ENCODE results near the gene CACNG4.
"Not testable (repeated sequence)": the region's sequence is repeated elsewhere in the genome, so short reads cannot be mapped to it uniquely, and the experiment has no call there.

Gene CACNG4

GRCh38 chr17:66964930-66965800 lies 658 bp downstream of the CACNG4 start:
- no peak for DNase-seq (ENCODE audit: low read depth)

GRCh38 chr17:66965801-66966262 lies 1.3 kb downstream of the CACNG4 start:
- DNase-seq (ENCODE audit: low read depth) = no peak

- DNase-seq (ENCODE audit: low read depth) = no peak
Observed at GRCh38 chr17:66966298-66966697, 1.8 kb downstream of the CACNG4 start.

GRCh38 chr17:66966704-66967418 lies 2.4 kb downstream of the CACNG4 start:
- no peak for DNase-seq (ENCODE audit: low read depth)

GRCh38 chr17:66967837-66968543 lies 3.5 kb downstream of the CACNG4 start:
- DNase-seq (ENCODE audit: low read depth) = no peak

- DNase-seq (ENCODE audit: low read depth) = no peak
Observed at GRCh38 chr17:66968916-66969315, 4.4 kb downstream of the CACNG4 start.

- no peak for DNase-seq (ENCODE audit: low read depth)
Observed at GRCh38 chr17:66970140-66970539, 5.6 kb downstream of the CACNG4 start.

- no peak for DNase-seq (ENCODE audit: low read depth)
Observed at GRCh38 chr17:66970797-66971196, 6.3 kb downstream of the CACNG4 start.

- no peak for DNase-seq (ENCODE audit: low read depth)
Observed at GRCh38 chr17:66971264-66971663, 6.8 kb downstream of the CACNG4 start.

- DNase-seq (ENCODE audit: low read depth) = no peak
Observed at GRCh38 chr17:66971730-66972441, 7.4 kb downstream of the CACNG4 start.

- DNase-seq (ENCODE audit: low read depth) = not testable (repeated sequence)
Observed at GRCh38 chr17:66972442-66972830, 7.9 kb downstream of the CACNG4 start.

- DNase-seq (ENCODE audit: low read depth) = no peak
Observed at GRCh38 chr17:66975188-66975587, 10.7 kb downstream of the CACNG4 start.

- DNase-seq (ENCODE audit: low read depth) = no peak
Observed at GRCh38 chr17:66975614-66976378, 11.3 kb downstream of the CACNG4 start.

- DNase-seq (ENCODE audit: low read depth) = no peak
Observed at GRCh38 chr17:66976379-66976663, 11.8 kb downstream of the CACNG4 start.

GRCh38 chr17:66976781-66977201 lies 12.3 kb downstream of the CACNG4 start:
- DNase-seq (ENCODE audit: low read depth) = no peak

- DNase-seq (ENCODE audit: low read depth) = no peak
Observed at GRCh38 chr17:66978514-66979061, 14.1 kb downstream of the CACNG4 start.

- DNase-seq (ENCODE audit: low read depth) = no peak
Observed at GRCh38 chr17:66980896-66981295, 16.4 kb downstream of the CACNG4 start.

- no peak for DNase-seq (ENCODE audit: low read depth)
Observed at GRCh38 chr17:66981983-66982508, 17.5 kb downstream of the CACNG4 start.

GRCh38 chr17:66983414-66984021 lies 19.0 kb downstream of the CACNG4 start:
- no peak for DNase-seq (ENCODE audit: low read depth)

GRCh38 chr17:66984730-66985129 lies 20.2 kb downstream of the CACNG4 start:
- no peak for DNase-seq (ENCODE audit: low read depth)
